Gastroesophageal sphincter (tissue), 4 donors: ENCODE results near the gene MTARC1. TPM values are rescaled to one million over a fixed set of nuclear protein-coding genes. Genes with fewer than 3 reads are reported as not detected.

Experiments
- ATAC-seq: fragments of 150-250 bp; one replicate; pipeline ENCODE4 v1.9.1; 2016; ENCODE audit warnings: mild to moderate bottlenecking, moderate library complexity
- H3K27ac ChIP-seq, 4 donors: fragments of 200-600 bp; sonication (generic) in 3 of 4; 1 replicate in 3 of 4; 2 replicates in 1 of 4; pipeline ENCODE4 v1.5.1; 2016 to 2019
- H3K27me3 ChIP-seq: fragments of 200-600 bp; sonication (generic); one replicate; pipeline ENCODE4 v1.5.1; 2019
- H3K36me3 ChIP-seq, 2 donors: fragments of 200-600 bp; sonication (generic); one replicate each; pipeline ENCODE4 v1.5.1; 2019; ENCODE audit warnings: control low read depth in 1 of 2
- H3K4me1 ChIP-seq, 3 donors: fragments of 200-600 bp; sonication (generic); 1 replicate in 2 of 3; 2 replicates in 1 of 3; pipeline ENCODE4 v1.5.1; 2016 to 2019; ENCODE audit warnings: control low read depth in 2 of 3
- H3K4me3 ChIP-seq, 2 donors: fragments of 200-600 bp; sonication (generic); one replicate each; pipeline ENCODE4 v1.5.1; 2019; ENCODE audit warnings: mild to moderate bottlenecking in 1 of 2, moderate library complexity in 1 of 2
- H3K9me3 ChIP-seq, 3 donors: fragments of 200-600 bp; sonication (generic); one replicate each; pipeline ENCODE4 v1.5.1; 2017 to 2019; ENCODE audit warnings: control low read depth in 2 of 3
- CTCF ChIP-seq, 4 experiments: fragments of 200-600 bp in 2 of 4; fragments of 450-650 bp in 2 of 4; sonication (generic) in 1 of 4; IDR thresholded peaks; one replicate each; pipeline ENCODE4 v1.5.1; 2017 to 2019; ENCODE audit warnings: antibody characterized with exemption in 4 of 4, mild to moderate bottlenecking in 2 of 4, moderate library complexity in 2 of 4
- EP300 ChIP-seq: sonication (generic); formaldehyde crosslinking; IDR thresholded peaks from one replicate; pipeline ENCODE4 v1.6.1; 2017; ENCODE audit warnings: antibody characterized with exemption, mild to moderate bottlenecking
- POLR2A ChIP-seq, 2 donors: fragments of 450-650 bp; IDR thresholded peaks; one replicate each; pipeline ENCODE4 v1.6.1; 2017; ENCODE audit warnings: antibody characterized with exemption in 2 of 2, mild to moderate bottlenecking in 2 of 2, moderate library complexity in 1 of 2
- POLR2AphosphoS5 ChIP-seq: sonication (generic); formaldehyde crosslinking; IDR thresholded peaks from one replicate; pipeline ENCODE4 v1.6.1; 2017; ENCODE audit warnings: antibody characterized with exemption
- WGBS, 2 donors: methylation state at CpG; one replicate each; pipeline ENCODE4 v1.1.5; 2018; ENCODE audit warnings: low coverage in 1 of 2; 5-methylcytosine and 5-hydroxymethylcytosine counted together
- total RNA-seq, 4 donors: library from RNA; depleted of rRNA; stranded (reverse); fragments of >200 nt; gene quantifications; one replicate each; pipeline ENCODE4 v1.1.0, GENCODE V29; 2016

The MTARC1 gene
- total RNA-seq, 4 donors from 2014 or later = 3.7 to 8.1 (median 5.4) TPM

DNA sequence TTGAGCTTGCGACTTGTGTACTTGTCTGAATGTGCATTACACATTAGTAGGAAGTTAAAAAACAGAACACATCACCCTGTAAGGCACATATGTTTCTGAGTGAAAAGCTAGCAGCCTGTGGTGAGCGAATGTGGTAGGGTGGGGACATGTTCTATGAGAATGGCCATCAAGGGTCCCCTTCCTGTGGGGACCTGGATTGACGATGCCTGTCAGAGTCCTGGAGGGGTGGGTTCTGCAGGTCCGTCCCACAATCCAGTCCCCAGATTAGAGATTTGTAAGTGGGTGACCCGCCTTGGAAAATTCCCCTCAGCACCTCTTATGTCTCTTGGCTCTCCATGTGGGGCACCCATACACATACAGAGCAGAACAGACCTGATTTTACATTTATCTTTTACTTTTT, 40.0 kb downstream of the MTARC1 start:
- TF ChIP-seq EP300 (no peak), CTCF (IDR thresholded peaks at IDR 0.05) (no peak), POLR2A (IDR thresholded peaks at IDR 0.05) (no peak), POLR2AphosphoS5 (no peak)
- Histone ChIP-seq H3K4me1 (peaks cover 3 to 50% (median 19%) of the 10 kb centered on the region in 3 donors), H3K36me3 (no peaks in the 10 kb centered on the region), H3K27ac (no peak overlapping the region), H3K9me3 (no peaks in the 10 kb centered on the region), H3K4me3 (no peak overlapping the region), H3K27me3 (no peaks in the 10 kb centered on the region)
- ATAC-seq = no peak
- WGBS, 2 donors = 88 to 100% methylated on average over 3 of the region's 5 CpGs

DNA sequence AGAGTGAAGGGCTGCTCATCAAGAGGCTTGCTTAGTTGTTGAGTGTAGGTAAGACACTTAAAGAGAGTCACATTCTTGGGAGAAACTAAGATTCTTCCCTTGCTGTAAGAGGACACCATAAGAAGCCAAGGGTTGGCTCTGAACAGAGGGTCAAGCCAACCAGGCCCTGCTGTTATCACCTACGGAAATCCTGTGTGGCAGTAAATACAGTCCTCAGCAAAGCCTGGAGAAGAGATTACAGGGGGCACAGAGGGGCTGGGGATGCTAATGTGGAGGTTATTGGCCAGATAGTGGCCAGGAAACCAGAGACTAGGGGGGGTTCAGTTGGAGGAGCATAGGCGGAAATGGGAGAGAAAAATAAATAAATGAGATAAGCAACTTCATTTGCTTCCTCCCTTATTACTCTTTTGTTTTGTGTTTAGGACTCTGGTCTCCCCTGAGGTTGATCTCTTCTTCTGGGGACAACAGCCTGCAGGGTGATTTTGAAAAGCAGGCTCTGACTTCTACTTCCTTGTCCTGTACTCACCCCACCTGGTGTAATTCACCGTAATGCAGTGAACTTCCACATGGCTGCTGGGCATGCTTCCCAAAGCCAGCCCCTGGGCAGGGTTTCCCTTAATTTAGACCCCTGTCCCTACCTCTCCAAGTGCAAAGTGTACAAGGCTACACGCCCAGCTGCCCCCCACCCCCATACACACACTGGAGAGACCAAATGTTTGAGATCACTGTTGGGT, 40.9 kb downstream of the MTARC1 start:
- 73 to 85% methylated on average over 3 to 4 of the region's 4 CpGs for WGBS, 2 donors
- TF ChIP-seq POLR2AphosphoS5 (no peak), EP300 (no peak), POLR2A (IDR thresholded peaks at IDR 0.05) (no peak), CTCF (IDR thresholded peaks at IDR 0.05) (no peak)

DNA sequence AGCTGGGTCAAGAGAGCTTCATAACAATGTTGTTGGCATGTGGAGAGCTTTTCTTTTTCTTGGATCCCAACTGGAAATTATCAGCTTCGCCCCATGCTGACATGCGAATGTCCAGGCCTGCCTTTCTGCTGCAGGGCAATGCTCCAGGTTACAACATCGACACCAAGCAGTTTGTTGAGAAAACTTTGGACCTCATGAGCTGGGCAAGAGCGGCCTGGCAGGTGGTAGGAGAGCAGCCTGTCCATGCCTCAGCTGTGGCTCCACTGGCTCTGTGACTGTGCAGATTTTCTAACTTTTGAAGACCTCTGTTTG, 41.4 kb downstream of the MTARC1 start:
- H3K9me3 ChIP-seq = no peaks in the 10 kb centered on the region
- no peaks in the 10 kb centered on the region for H3K36me3 ChIP-seq
- H3K4me3 ChIP-seq = no peak overlapping the region
- no peaks in the 10 kb centered on the region for H3K27me3 ChIP-seq
- peaks cover 3 to 55% (median 19%) of the 10 kb centered on the region in 3 donors for H3K4me1 ChIP-seq
- no peak overlapping the region for H3K27ac ChIP-seq
- TF ChIP-seq POLR2AphosphoS5 (no peak), EP300 (no peak), CTCF (IDR thresholded peaks at IDR 0.05) (no peak), POLR2A (IDR thresholded peaks at IDR 0.05) (no peak)
- WGBS, 2 donors = 90 to 100% methylated on average over 1 to 2 of the region's 4 CpGs
- no peak for ATAC-seq

More for the DNA sequence above, 40.9 kb downstream of the MTARC1 start:
- H3K27ac ChIP-seq = no peak overlapping the region
- no peaks in the 10 kb centered on the region for H3K27me3 ChIP-seq
- no peak for ATAC-seq
- peaks cover 3 to 50% (median 19%) of the 10 kb centered on the region in 3 donors for H3K4me1 ChIP-seq
- no peak overlapping the region for H3K4me3 ChIP-seq
- no peaks in the 10 kb centered on the region for H3K9me3 ChIP-seq
- H3K36me3 ChIP-seq = no peaks in the 10 kb centered on the region

DNA sequence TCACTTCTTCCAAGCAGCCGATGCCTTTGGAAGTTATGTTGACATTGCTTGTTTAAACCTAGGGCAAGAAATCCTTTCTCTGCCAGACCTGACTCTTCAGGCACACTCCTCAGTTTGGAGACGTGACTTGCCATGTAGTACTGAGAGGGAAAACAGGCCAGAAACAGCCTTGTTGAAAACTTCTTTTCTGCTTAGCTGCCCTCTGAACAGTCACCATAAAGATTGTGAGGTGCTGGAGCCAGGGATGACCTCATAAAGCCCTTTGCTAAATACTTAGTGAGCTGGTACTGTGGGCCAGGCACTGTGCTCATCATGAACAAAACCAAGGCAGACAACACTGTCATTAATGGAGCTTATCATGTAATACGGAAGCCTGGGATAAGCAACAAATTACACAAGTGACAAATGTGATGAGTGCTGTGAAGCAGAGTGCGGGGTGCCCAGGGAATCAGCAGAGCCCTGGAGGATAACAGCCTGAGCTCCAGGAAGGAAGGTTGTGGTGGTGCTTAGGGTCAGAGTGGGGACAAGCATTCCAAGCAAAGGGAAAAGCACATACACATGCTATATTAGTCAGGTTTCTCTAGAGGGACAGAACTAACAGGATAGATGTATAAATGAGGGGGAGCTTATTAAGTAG, 42.4 kb downstream of the MTARC1 start:
- no peaks in the 10 kb centered on the region for H3K27me3 ChIP-seq
- H3K4me1 ChIP-seq = peaks cover 3 to 56% (median 19%) of the 10 kb centered on the region in 3 donors
- peak overlapping the region in 3 of 4 donors; percentile 2 to 45 (median 32) for H3K27ac ChIP-seq
- TF ChIP-seq EP300 (no peak), POLR2AphosphoS5 (no peak), CTCF (IDR thresholded peaks at IDR 0.05) (no peak)
- no peaks in the 10 kb centered on the region for H3K36me3 ChIP-seq
- 43 to 68% methylated on average over 4 of the region's 4 CpGs for WGBS, 2 donors
- no peak overlapping the region for H3K4me3 ChIP-seq
- ATAC-seq = peak; percentile 20
- no peaks in the 10 kb centered on the region for H3K9me3 ChIP-seq

DNA sequence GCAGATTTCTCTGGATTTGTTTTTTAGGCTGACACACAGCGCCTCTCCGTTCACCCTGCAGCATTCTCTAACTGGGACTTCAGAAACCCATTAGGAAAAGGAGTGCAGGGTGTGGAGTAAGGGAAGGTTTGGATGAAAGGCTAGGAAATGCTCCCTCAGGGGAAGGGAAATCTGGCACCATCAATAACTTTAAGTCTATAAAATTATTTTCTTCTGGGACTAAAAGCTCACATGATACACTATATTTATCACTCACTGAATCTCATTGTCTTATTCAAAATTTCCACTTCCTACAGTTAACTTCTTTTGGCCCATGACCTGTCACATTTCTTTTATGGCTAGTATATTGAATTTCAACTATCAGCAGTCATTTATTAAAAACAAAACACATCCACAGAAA, 46.7 kb downstream of the MTARC1 start:
- Histone ChIP-seq H3K4me3 (no peak overlapping the region), H3K27ac (no peak overlapping the region), H3K4me1 (peaks cover 3 to 29% (median 8%) of the 10 kb centered on the region in 3 donors), H3K9me3 (no peaks in the 10 kb centered on the region), H3K36me3 (no peaks in the 10 kb centered on the region), H3K27me3 (no peaks in the 10 kb centered on the region)
- no peak for ATAC-seq
- TF ChIP-seq POLR2A (IDR thresholded peaks at IDR 0.05) (no peak), EP300 (no peak), POLR2AphosphoS5 (no peak), CTCF (IDR thresholded peaks at IDR 0.05) (no peak)
- 39% methylated on average over 2 of the region's 2 CpGs; no CpG with 5 or more reads in 1 of the 2 donors for WGBS, 2 donors
